Vagina (tissue), 2 donors: ENCODE results near the gene MBOAT7. TPM values are rescaled to one million over a fixed set of nuclear protein-coding genes. Genes with fewer than 3 reads are reported as not detected.

Experiments used
- DNase-seq, 2 donors: peaks; one replicate each; pipeline ENCODE4 v3.0.0-alpha.2; 2017; ENCODE audit errors: extremely low spot score in 2 of 2
- H3K27ac ChIP-seq: fragments of 200-600 bp; sonication (generic); one replicate; pipeline ENCODE4 v1.5.1; 2019
- H3K27me3 ChIP-seq: fragments of 200-600 bp; sonication (generic); one replicate; pipeline ENCODE4 v1.5.1; 2019
- H3K36me3 ChIP-seq, 2 donors: fragments of 200-600 bp; sonication (generic); one replicate each; pipeline ENCODE4 v1.5.1; 2017 to 2019
- H3K4me1 ChIP-seq: fragments of 200-600 bp; sonication (generic); one replicate; pipeline ENCODE4 v1.5.1; 2019
- H3K4me3 ChIP-seq, 2 donors: fragments of 200-600 bp; sonication (generic); 1 replicate in 1 of 2; 2 replicates in 1 of 2; pipeline ENCODE4 v1.5.1; 2016 to 2019
- H3K9me3 ChIP-seq: fragments of 200-600 bp; sonication (generic); one replicate; pipeline ENCODE4 v1.5.1; 2019
- POLR2A ChIP-seq, 2 donors: fragments of 450-650 bp; IDR thresholded peaks; one replicate each; pipeline ENCODE4 v1.6.1; 2017; ENCODE audit warnings: antibody characterized with exemption in 2 of 2, mild to moderate bottlenecking in 2 of 2, moderate library complexity in 2 of 2
- POLR2AphosphoS5 ChIP-seq, 2 donors: sonication (generic); formaldehyde crosslinking; IDR thresholded peaks; one replicate each; pipeline ENCODE4 v1.9.0; 2017; ENCODE audit warnings: antibody characterized with exemption in 2 of 2, mild to moderate bottlenecking in 2 of 2, low read depth in 1 of 2; ENCODE audit not compliant: insufficient read depth in 1 of 2
- intact Hi-C: fragments of 100-400 bp; cut with DNase I; formaldehyde crosslinking; loops from one replicate; pipeline ENCODE4 v1.15.1; 2023
- total RNA-seq: library from RNA; depleted of rRNA; stranded (reverse); fragments of >200 nt; gene quantifications from one replicate; pipeline ENCODE4 v1.2.3, GENCODE V29; 2016
- TF ChIP-seq, protein P1 (sequence below), 3 experiments: fragments of 450-650 bp in 2 of 3; fragments of 200-600 bp in 1 of 3; sonication (generic) in 1 of 3; IDR thresholded peaks; one replicate each; pipeline ENCODE4 v1.5.1; 2017 to 2019; ENCODE audit warnings: antibody characterized with exemption in 3 of 3, mild to moderate bottlenecking in 2 of 3, moderate library complexity in 2 of 3

The MBOAT7 gene
- total RNA-seq, 1 donor from 2014 or later, result 76.6 TPM

DNA sequence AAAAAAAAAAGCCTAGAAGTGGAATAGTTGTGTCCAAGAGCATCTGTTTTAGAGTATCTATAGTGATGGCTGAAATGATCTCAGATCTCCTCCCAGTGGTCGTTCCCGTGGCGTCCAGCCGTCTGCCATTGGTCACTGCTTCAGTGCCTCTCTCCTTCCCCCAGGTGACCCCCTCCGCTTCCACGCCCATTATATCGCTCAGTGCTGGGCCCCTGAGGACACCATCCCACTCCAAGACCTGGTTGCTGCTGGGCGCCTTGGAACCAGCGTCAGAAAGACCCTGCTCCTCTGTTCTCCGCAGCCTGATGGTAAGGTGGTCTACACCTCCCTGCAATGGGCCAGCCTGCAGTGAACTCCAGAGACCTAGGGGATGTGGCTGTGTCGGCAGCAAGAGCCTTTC is 3.6 kb upstream of the MBOAT7 start:
- TF ChIP-seq POLR2A (IDR thresholded peaks at IDR 0.05) (no peak), POLR2AphosphoS5 (IDR thresholded peaks at IDR 0.05; ENCODE audit: insufficient read depth in 1 of 2, low read depth in 1 of 2) (no peak)
- TF ChIP-seq, protein P1, sequence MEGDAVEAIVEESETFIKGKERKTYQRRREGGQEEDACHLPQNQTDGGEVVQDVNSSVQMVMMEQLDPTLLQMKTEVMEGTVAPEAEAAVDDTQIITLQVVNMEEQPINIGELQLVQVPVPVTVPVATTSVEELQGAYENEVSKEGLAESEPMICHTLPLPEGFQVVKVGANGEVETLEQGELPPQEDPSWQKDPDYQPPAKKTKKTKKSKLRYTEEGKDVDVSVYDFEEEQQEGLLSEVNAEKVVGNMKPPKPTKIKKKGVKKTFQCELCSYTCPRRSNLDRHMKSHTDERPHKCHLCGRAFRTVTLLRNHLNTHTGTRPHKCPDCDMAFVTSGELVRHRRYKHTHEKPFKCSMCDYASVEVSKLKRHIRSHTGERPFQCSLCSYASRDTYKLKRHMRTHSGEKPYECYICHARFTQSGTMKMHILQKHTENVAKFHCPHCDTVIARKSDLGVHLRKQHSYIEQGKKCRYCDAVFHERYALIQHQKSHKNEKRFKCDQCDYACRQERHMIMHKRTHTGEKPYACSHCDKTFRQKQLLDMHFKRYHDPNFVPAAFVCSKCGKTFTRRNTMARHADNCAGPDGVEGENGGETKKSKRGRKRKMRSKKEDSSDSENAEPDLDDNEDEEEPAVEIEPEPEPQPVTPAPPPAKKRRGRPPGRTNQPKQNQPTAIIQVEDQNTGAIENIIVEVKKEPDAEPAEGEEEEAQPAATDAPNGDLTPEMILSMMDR (IDR thresholded peaks at IDR 0.05), result no peak
- no peaks in the 10 kb centered on the region for H3K27me3 ChIP-seq
- DNase-seq, result no peak
- H3K9me3 ChIP-seq, result no peaks in the 10 kb centered on the region
- H3K36me3 ChIP-seq, result peaks cover 0 to 21% of the 10 kb centered on the region in 2 donors
- intact Hi-C loops, result no loop called here
- no peak overlapping the region for H3K4me3 ChIP-seq
- H3K4me1 ChIP-seq, result peaks cover 30% of the 10 kb centered on the region
- no peak overlapping the region for H3K27ac ChIP-seq

DNA sequence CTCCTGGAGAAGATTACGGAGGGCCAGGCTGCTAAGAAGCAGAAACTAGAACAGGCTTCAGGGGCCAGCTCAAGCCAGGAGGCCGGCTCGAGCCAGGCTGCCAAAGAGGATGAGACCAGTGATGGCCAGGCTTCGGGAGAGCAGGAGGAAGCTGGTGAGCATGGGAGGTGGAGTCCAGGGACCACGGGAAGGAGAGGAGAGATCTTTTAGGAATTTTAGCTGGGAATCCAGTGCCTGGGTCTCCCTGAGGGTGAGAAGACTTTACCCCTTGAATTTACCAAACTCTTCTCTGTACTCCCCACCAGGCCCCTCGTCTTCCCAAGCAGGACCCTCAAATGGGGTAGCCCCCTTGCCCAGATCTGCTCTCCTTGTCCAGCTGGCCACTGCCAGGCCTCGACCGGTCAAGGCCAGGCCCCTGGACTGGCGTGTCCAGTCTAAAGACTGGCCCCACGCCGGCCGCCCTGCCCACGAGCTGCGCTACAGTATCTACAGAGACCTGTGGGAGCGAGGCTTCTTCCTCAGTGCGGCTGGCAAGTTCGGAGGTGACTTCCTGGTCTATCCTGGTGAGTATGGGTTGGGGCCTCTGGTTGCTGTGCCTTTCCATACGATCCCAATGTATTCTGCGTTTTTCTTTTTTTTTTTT is 2.6 kb upstream of the MBOAT7 start:
- Histone ChIP-seq H3K27me3 (no peaks in the 10 kb centered on the region), H3K4me1 (peaks cover 31% of the 10 kb centered on the region), H3K36me3 (peaks cover 0 to 21% of the 10 kb centered on the region in 2 donors), H3K9me3 (no peaks in the 10 kb centered on the region), H3K27ac (peak overlapping the region; percentile 96), H3K4me3 (peak overlapping the region; percentile 81 to 88)
- DNase-seq, result no peak
- intact Hi-C loops, result no loop called here
- TF ChIP-seq POLR2A (IDR thresholded peaks at IDR 0.05) (no peak), POLR2AphosphoS5 (IDR thresholded peaks at IDR 0.05; ENCODE audit: insufficient read depth in 1 of 2, low read depth in 1 of 2) (no peak)
- TF ChIP-seq, protein P1 (IDR thresholded peaks at IDR 0.05), result no peak

DNA sequence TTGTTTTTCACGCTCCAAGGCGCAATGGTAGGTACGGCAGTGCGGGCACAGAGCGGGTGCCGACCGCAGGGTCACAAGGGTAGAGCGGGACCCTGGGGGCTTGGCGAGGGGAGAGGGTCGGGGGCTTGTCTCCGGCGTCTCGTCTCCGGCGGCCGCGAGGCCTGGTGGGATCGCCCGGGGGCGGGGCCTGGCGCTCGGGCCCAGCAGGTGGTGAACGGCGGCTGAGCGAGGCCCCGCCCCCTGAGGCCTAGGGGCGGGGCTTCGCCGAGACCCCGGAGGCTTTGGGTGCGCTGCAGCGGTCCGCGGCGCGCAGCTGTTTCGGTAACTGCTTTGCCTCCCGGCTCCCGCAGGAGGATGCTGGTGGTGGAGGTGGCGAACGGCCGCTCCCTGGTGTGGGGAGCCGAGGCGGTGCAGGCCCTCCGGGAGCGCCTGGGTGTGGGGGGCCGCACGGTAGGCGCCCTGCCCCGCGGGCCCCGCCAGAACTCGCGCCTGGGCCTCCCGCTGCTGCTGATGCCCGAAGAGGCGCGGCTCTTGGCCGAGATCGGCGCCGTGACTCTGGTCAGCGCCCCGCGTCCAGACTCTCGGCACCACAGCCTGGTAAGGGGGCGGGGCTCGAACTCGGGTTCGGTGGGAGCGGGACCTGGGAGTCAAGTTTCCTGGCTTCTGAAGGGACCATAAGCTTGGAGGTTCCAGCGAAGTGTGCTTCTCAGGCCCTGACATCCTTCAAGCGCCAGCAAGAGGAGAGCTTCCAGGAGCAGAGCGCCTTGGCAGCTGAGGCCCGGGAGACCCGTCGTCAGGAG is 1.8 kb upstream of the MBOAT7 start, which contains the start of gene TSEN34:
TSEN34 (plus strand) TSS at position 298 of the 800 bp plus-strand sequence; CDS start at position 355, 57 bp downstream.
- Histone ChIP-seq H3K4me1 (peaks cover 31% of the 10 kb centered on the region), H3K36me3 (peaks cover 0 to 21% of the 10 kb centered on the region in 2 donors), H3K9me3 (no peaks in the 10 kb centered on the region), H3K27ac (peak within 1 kb of the TSS; percentile 96), H3K27me3 (no peaks in the 10 kb centered on the region), H3K4me3 (peak within 1 kb of the TSS; percentile 81 to 88)
- TF ChIP-seq POLR2A (IDR thresholded peaks at IDR 0.05) (peak in 1 of 2 donors; percentile 54), POLR2AphosphoS5 (IDR thresholded peaks at IDR 0.05; ENCODE audit: insufficient read depth in 1 of 2, low read depth in 1 of 2) (no peak)
- TF ChIP-seq, protein P1 (IDR thresholded peaks at IDR 0.05), result peak in 1 of 3 experiments; percentile 7
- intact Hi-C loops, result no loop called here
- no peak for DNase-seq

DNA sequence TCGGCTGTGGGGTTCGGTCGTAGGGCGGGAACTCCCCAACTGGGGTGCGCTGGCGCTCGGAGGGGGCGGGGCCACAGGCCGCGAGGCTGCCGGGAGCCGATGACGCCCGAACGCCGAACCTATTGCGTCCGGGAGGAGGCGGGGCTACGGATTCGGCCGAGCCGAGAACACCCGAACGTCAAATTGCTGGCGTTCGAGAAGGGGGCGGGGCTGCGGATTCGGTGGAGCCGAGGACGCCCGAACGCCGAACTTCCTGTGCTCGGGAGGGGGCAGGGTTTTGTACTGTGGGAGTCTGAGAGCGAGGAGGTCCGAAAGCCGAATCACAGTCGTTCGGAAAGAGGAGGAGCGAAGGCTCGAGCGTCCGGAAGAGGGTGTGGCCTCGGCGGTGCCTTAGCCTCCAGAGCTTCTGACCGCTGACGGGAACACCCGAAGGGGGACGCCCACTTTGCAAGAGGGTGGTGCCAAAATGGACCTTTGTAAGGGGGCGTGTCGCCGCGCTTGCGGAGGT is 1.2 kb upstream of the MBOAT7 start:
- Histone ChIP-seq H3K27me3 (no peaks in the 10 kb centered on the region), H3K27ac (peak overlapping the region; percentile 96), H3K36me3 (peaks cover 0 to 21% of the 10 kb centered on the region in 2 donors), H3K4me1 (peaks cover 31% of the 10 kb centered on the region), H3K4me3 (peak overlapping the region; percentile 81 to 88), H3K9me3 (no peaks in the 10 kb centered on the region)
- DNase-seq, result peak in 1 of 2 donors; percentile 99
- intact Hi-C loops, result no loop called here
- TF ChIP-seq POLR2A (IDR thresholded peaks at IDR 0.05), result no peak
- TF ChIP-seq POLR2AphosphoS5 (IDR thresholded peaks at IDR 0.05; ENCODE audit: insufficient read depth in 1 of 2, low read depth in 1 of 2), result peak; percentile 37 to 88
- TF ChIP-seq, protein P1 (IDR thresholded peaks at IDR 0.05), result peak in 1 of 3 experiments; percentile 16
